Neural progenitor cell (in vitro differentiated cells): ENCODE measurements around the gene NKAIN2. TPM values are rescaled to one million over a fixed set of nuclear protein-coding genes. Genes with fewer than 3 reads are reported as not detected.

Experiments
- DNase-seq: peaks from one replicate; pipeline ENCODE4 v3.0.0-alpha.2; 2016; ENCODE audit warnings: low spot score
- H2AFZ ChIP-seq: fragments of 200-600 bp; sonication (generic); replicated peaks from 2 replicates; pipeline ENCODE4 v1.6.1; 2016; ENCODE audit warnings: antibody characterized with exemption
- H3F3A ChIP-seq: fragments of 200-600 bp; sonication (generic); 2 replicates; pipeline ENCODE4 v1.6.1; 2016; ENCODE audit warnings: antibody characterized with exemption, low read depth
- H3K27ac ChIP-seq: fragments of 200-600 bp; sonication (generic); 2 replicates; pipeline ENCODE4 v1.5.1; 2016; ENCODE audit warnings: mild to moderate bottlenecking
- H3K27me3 ChIP-seq: fragments of 200-600 bp; sonication (generic); 2 replicates; pipeline ENCODE4 v1.6.1; 2016; ENCODE audit warnings: mild to moderate bottlenecking, moderate library complexity
- H3K36me3 ChIP-seq: fragments of 200-600 bp; sonication (generic); 2 replicates; pipeline ENCODE4 v1.5.1; 2016
- H3K4me1 ChIP-seq: fragments of 200-600 bp; sonication (generic); 2 replicates; pipeline ENCODE4 v1.6.1; 2016; ENCODE audit warnings: mixed run types
- H3K4me2 ChIP-seq: fragments of 200-600 bp; sonication (generic); 2 replicates; pipeline ENCODE4 v1.6.1; 2016
- H3K4me3 ChIP-seq: fragments of 200-600 bp; sonication (generic); 2 replicates; pipeline ENCODE4 v1.5.1; 2016
- H3K79me2 ChIP-seq: fragments of 200-600 bp; sonication (generic); 2 replicates; pipeline ENCODE4 v1.6.1; 2016; ENCODE audit warnings: low read depth
- H3K9ac ChIP-seq: fragments of 200-600 bp; sonication (generic); 2 replicates; pipeline ENCODE4 v1.6.1; 2016
- H3K9me3 ChIP-seq: fragments of 200-600 bp; sonication (generic); 2 replicates; pipeline ENCODE4 v1.5.1; 2016; ENCODE audit warnings: low read depth
- H4K20me1 ChIP-seq: fragments of 200-600 bp; sonication (generic); 2 replicates; pipeline ENCODE4 v1.6.1; 2016; ENCODE audit warnings: low read depth
- H3K27ac Mint-ChIP-seq: 3 replicates; pipeline ENCODE4 v1.8.0; 2021; ENCODE audit warnings: mixed read lengths
- H3K27me3 Mint-ChIP-seq: 2 replicates; pipeline ENCODE4 v1.8.0; 2022; ENCODE audit warnings: low read depth, mild to moderate bottlenecking, inconsistent platforms, moderate library complexity, mixed read lengths; ENCODE audit not compliant: insufficient read depth
- H3K36me3 Mint-ChIP-seq: 3 replicates; pipeline ENCODE4 v1.8.0; 2021; ENCODE audit warnings: mixed read lengths
- H3K4me1 Mint-ChIP-seq: 3 replicates; pipeline ENCODE4 v1.8.0; 2021; ENCODE audit warnings: mixed read lengths
- H3K4me3 Mint-ChIP-seq: 3 replicates; pipeline ENCODE4 v1.8.0; 2021; ENCODE audit warnings: mild to moderate bottlenecking, moderate library complexity, mixed read lengths
- H3K9me3 Mint-ChIP-seq: 3 replicates; pipeline ENCODE4 v1.8.0; 2020; ENCODE audit warnings: mixed read lengths
- CTCF ChIP-seq: fragments of 200-600 bp; sonication (generic); IDR thresholded peaks from 2 replicates; pipeline ENCODE4 v1.5.1; 2017; ENCODE audit warnings: antibody characterized with exemption, mild to moderate bottlenecking
- EZH2 ChIP-seq: fragments of 200-600 bp; sonication (generic); IDR thresholded peaks from 2 replicates; pipeline ENCODE4 v1.6.1; 2017; ENCODE audit warnings: antibody characterized with exemption, mild to moderate bottlenecking, moderate library complexity
- EZH2phosphoT487 ChIP-seq: fragments of 200-600 bp; sonication (generic); IDR thresholded peaks from 2 replicates; pipeline ENCODE4 v1.6.1; 2017; ENCODE audit warnings: antibody characterized with exemption
- total RNA-seq: library from RNA; depleted of rRNA; stranded (reverse); fragments of >200 nt; gene quantifications from 2 replicates; pipeline ENCODE4 v1.2.3, GENCODE V29; 2015; ENCODE audit warnings: low replicate concordance

The NKAIN2 gene
- total RNA-seq, 1 donor from 2014 or later, result 0.45 TPM

- Histone ChIP-seq H3K4me2 (peak overlapping the region; percentile 26), H3K9ac (no peak overlapping the region), H4K20me1 (no peaks in the 10 kb centered on the region), H3K4me1 (peaks cover 10% of the 10 kb centered on the region), H2AFZ (no peak overlapping the region), H3F3A (no peaks in the 10 kb centered on the region), H3K36me3 (no peaks in the 10 kb centered on the region), H3K27me3 (no peaks in the 10 kb centered on the region), H3K4me3 (no peak overlapping the region), H3K79me2 (no peaks in the 10 kb centered on the region), H3K27ac (no peak overlapping the region), H3K9me3 (no peaks in the 10 kb centered on the region)
- no peak overlapping the region for H3K4me3 Mint-ChIP-seq
- no peaks in the 10 kb centered on the region for H3K36me3 Mint-ChIP-seq
- H3K27me3 Mint-ChIP-seq, result no peaks in the 10 kb centered on the region
- no peak overlapping the region for H3K27ac Mint-ChIP-seq
- peak; percentile 73 for DNase-seq
- no peak for TF ChIP-seq CTCF
- TF ChIP-seq EZH2, result no peak
- TF ChIP-seq EZH2phosphoT487, result no peak
- peaks cover 9% of the 10 kb centered on the region for H3K4me1 Mint-ChIP-seq
- no peaks in the 10 kb centered on the region for H3K9me3 Mint-ChIP-seq
Measured at GRCh38 chr6:124119596-124119995, 315.9 kb downstream of the NKAIN2 start.

DNA sequence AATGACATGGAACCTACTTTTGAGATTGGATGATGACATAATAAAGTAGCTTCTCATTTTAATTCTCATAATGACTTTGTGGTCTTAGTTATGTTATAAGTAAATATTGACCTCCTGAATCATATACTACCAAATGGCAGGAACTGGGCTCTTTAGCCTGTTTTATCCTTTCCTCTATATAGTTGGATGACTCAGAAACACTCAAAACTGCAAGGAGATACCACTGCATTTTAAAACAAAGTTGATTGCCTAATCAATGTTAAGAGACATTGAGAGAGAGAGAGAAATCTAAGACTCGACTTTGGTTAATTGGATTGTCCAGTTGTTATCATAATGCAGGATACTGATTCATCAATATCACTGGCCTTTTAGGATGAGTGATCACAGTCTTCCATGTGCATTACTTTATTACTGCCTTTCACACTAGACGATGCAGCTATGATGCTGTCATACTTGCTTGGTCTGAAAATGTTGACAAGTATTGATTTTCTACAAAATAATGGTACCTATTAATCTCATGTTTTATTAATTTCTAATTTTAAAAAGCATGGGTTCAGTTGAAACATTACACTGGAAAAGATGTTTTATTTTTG lies 320.0 kb downstream of the NKAIN2 start:
- TF ChIP-seq CTCF (no peak), EZH2 (no peak), EZH2phosphoT487 (no peak)
- Histone ChIP-seq H3K36me3 (no peaks in the 10 kb centered on the region), H2AFZ (no peak overlapping the region), H3K27me3 (no peaks in the 10 kb centered on the region), H4K20me1 (no peaks in the 10 kb centered on the region), H3K27ac (no peak overlapping the region), H3K4me2 (no peak overlapping the region), H3K4me3 (no peak overlapping the region), H3K4me1 (peaks cover 10% of the 10 kb centered on the region), H3K9ac (no peak overlapping the region), H3F3A (no peaks in the 10 kb centered on the region), H3K9me3 (no peaks in the 10 kb centered on the region), H3K79me2 (no peaks in the 10 kb centered on the region)
- no peak overlapping the region for H3K27ac Mint-ChIP-seq
- H3K9me3 Mint-ChIP-seq, result no peaks in the 10 kb centered on the region
- H3K4me1 Mint-ChIP-seq, result peaks cover 9% of the 10 kb centered on the region
- no peak overlapping the region for H3K4me3 Mint-ChIP-seq
- H3K27me3 Mint-ChIP-seq, result no peaks in the 10 kb centered on the region
- DNase-seq, result no peak
- no peaks in the 10 kb centered on the region for H3K36me3 Mint-ChIP-seq

DNA sequence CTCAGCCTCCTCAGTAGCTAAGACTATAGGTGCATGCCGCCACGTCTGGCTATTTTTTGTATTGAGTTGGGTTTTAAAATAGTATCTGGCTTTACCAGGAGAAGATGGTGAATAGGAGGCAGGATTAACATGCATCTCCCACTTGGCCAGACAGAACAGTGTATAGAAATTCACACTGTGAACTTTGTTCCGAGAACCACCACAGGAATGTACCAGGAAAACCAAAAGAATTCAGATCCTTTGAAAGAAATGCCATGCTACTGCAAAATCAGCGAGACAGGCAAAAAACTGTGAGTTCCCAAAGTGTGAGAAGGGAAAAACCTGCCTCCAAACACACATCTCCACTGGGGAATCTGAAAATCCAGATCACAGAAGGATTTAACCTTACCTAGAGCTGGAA lies 327.6 kb downstream of the NKAIN2 start:
- no peak for DNase-seq
- Mint-ChIP-seq H3K4me3 (no peak overlapping the region), H3K9me3 (peaks cover 4% of the 10 kb centered on the region), H3K36me3 (no peaks in the 10 kb centered on the region), H3K4me1 (peaks cover 2% of the 10 kb centered on the region), H3K27me3 (peaks cover 2% of the 10 kb centered on the region), H3K27ac (peak overlapping the region; percentile 55)
- H3K79me2 ChIP-seq, result no peaks in the 10 kb centered on the region
- H3F3A ChIP-seq, result no peaks in the 10 kb centered on the region
- H4K20me1 ChIP-seq, result no peaks in the 10 kb centered on the region
- H3K9me3 ChIP-seq, result no peaks in the 10 kb centered on the region
- no peak overlapping the region for H3K9ac ChIP-seq
- H3K27me3 ChIP-seq, result no peaks in the 10 kb centered on the region
- no peaks in the 10 kb centered on the region for H3K36me3 ChIP-seq
- no peak overlapping the region for H2AFZ ChIP-seq
- H3K27ac ChIP-seq, result no peak overlapping the region
- TF ChIP-seq EZH2phosphoT487, result no peak
- no peak for TF ChIP-seq EZH2
- no peak for TF ChIP-seq CTCF
- no peak overlapping the region for H3K4me3 ChIP-seq
- H3K4me1 ChIP-seq, result no peaks in the 10 kb centered on the region
- H3K4me2 ChIP-seq, result no peak overlapping the region
